Astrocyte of the spinal cord (primary cell): ENCODE measurements around the gene CHRNA10.

ENCODE experiments used
- DNase-seq: peaks from one replicate; pipeline ENCODE4 v3.0.0; 2011; ENCODE audit warnings: low read depth, low spot score
- H3K4me3 ChIP-seq: 2 replicates; pipeline ENCODE4 v1.5.1; 2011; ENCODE audit warnings: low read depth, mild to moderate bottlenecking, low read length, moderate library complexity
- CTCF ChIP-seq: IDR thresholded peaks from 2 replicates; pipeline ENCODE4 v1.5.1; 2012; ENCODE audit warnings: low read depth, mild to moderate bottlenecking, low read length, inconsistent platforms
- in situ Hi-C: cut with HindIII; loops from 2 replicates; pipeline ENCODE4 v1.10.0; 2017; ENCODE audit warnings: low sequenced_read_pairs

The CHRNA10 gene

DNA sequence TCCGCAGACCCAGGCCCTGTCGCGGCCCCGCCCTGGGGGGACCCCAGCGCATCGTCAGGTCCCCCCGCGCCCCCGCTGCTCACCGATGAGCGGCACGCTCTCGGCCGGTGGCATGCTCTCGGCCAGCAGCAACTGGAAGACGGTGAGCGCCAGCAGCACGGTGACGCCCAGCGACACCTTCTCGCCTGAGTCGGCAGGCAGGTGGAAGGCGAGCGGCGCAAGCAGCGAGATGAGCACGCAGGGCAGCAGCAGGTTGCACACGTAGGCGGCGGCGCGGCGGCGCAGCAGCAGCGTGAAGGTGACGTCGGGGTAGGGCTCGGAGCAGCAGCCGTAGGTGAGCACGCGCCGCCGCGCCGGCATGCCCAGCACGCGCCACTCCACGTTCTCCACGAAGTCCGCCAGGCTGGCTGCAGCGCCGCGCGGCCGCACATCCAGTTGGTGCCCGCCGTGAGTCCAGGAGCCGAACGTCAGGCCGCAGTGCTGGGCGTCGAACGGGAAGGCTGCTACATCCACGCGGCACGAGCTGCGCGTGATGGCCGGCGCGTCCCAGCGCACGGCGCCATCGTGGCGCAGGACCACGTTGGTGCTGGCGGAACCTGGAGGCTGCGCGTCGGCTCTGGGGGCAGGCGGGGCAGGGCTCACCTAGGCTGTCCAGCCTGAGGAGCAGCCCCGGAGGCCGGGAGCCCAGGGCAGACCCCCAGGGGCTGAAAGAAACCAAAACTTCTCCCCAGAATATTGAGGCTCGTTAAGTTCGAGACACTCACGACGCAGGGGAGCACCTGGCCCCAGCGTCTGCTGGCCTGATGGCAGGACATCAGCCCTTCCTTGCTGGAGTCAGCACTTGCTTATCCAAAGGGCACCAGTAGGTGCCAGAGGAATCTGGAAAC lies 3.8 kb downstream of the CHRNA10 start:
- in situ Hi-C loops = no loop called here
- no peak overlapping the region for H3K4me3 ChIP-seq
- no peak for TF ChIP-seq CTCF
- DNase-seq = no peak

DNA sequence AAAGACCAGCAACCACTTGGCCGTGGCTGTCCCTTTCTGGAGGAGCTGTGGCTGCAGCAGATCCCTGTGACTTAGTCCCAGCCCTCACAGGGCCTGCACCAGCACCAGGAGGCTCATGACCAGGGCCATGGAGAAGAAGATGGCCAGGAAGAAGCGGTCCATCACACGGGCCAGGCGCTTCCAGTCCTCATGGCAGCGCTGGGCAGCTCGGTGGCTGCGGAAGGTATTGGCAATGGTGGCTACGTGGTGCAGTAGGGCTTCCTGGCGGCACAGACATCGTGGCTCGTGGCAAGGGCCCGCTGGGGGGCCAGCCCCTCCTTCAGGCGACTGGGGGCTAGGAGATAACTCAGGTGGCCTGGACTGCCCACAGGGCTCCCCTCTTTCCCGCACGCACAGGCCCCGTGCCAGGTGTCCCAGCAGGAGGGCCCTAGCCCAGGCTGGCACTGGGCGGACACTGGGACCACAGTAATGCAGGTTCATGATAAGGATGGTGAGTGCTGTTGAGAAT lies 5.1 kb downstream of the CHRNA10 start:
- no peak for TF ChIP-seq CTCF
- no peak overlapping the region for H3K4me3 ChIP-seq
- in situ Hi-C loops = no loop called here
- no peak for DNase-seq

DNA sequence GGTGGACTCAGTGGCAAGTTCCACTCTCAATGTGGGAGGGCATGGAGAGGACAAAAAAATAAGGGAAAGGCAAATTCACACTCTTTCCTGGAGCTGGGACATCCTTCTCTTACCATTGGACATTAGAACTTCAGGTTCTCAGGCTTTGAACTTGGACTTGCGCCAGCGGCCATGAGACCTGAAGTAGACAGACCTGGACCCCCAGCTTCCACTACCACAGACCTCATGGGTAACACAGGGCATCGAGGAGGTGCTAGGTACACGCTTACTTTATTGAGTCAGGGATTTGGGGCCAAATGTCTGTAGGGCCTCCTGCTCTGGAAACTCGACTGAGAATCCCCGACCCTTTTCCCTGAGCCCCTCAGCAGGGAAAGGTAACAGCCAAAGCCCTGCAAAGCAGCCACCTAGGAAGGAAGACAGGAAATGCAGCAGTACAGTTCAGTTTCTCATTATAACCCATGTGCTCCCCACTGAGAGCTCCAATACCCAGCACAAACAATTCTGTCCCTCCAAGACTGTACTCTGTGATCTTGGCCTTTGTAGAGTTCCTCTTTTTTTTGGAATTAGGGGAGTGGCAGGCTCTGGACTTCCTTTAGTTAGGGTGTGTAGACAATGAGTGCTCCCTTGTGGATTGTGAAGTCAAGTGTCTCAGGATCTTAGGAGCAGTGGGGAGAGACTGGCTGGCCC lies 5.7 kb downstream of the CHRNA10 start:
- no peak overlapping the region for H3K4me3 ChIP-seq
- no peak for DNase-seq
- in situ Hi-C loops = no loop called here
- TF ChIP-seq CTCF = no peak

DNA sequence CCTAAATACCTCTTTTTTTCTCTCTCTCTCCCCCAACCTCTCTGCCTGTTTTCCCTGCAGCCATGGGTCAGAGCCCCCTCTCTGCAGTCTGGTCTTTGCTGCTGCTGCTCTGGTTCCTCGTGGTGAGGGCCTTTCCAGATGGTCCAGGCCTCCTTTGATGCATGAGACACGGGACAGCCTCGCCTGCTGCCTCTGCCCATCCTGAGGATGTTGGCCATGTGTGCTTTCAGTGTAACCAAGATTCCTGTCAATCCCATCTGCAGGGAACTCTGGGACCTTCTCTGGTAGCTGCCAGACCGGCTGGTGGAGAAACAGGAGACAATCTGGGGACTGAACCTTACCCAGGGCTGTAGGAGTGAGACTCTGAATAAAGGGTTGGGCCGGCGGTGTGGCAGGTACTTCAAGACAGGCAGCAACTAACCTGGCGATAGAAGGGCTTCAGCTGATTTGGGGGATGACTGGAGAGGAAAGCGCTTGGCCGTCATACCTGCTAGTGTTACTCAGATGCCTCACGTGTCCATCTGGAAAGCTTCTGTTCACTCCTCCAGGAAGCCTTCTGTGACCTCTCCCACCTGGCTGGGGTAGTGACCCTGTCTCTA lies 7.1 kb downstream of the CHRNA10 start:
- in situ Hi-C loops = no loop called here
- TF ChIP-seq CTCF = no peak

DNA sequence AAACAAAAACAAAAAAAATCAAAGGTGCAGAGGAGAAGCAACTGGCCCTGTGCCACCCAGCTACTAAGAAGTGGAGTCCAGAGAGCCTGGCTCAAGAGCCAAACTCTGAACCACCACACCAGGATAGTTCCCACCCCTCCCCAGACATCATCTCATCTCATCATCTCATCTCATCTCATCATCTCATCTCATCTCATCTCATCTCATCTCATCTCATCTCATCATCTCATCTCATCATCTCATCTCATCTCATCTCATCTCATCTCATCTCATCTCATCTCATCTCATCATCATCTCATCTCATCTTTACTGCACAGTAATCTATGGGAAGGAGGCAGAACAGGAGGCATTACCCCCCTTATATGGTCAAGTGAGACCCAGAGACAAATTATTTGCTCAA lies 8.3 kb downstream of the CHRNA10 start:
- no peak for DNase-seq
- no peak overlapping the region for H3K4me3 ChIP-seq
- TF ChIP-seq CTCF = no peak
- in situ Hi-C loops = no loop called here

More for the DNA sequence above, 7.1 kb downstream of the CHRNA10 start:
- H3K4me3 ChIP-seq = no peak overlapping the region
- DNase-seq = no peak

DNA sequence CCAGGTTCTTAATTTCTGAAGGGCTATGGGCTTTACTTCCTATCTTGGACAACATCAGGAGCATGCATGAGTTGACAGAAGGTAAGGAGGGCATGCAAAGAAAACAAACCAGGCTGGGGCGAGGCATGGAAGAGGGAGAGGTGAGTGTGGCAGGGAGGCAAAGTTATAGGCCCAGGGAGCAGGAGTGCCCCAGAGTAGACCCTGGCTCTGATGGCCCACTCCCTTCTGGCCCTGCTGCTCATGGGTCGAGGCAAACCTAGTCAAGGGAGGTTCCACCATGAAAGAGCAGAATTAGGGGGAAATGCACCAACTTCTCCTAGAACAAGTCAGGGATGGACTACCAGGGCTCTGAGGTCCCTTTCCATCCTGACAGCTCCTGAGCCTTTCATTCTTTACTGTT lies 10.2 kb downstream of the CHRNA10 start:
- in situ Hi-C loops = no loop called here
- no peak overlapping the region for H3K4me3 ChIP-seq
- DNase-seq = no peak
- TF ChIP-seq CTCF = no peak
